A673 (cell line): ENCODE measurements around the gene MYRF. TPM values are rescaled to one million over a fixed set of nuclear protein-coding genes. Genes with fewer than 3 reads are reported as not detected.

ENCODE experiments used
- BruUV-seq: library from RNA; stranded (reverse); fragments of 400-500 nt; replicated peaks from 2 replicates; lab custom pipeline; 2021; lab: Mats Ljungman, UMichigan
- CTCF ChIA-PET: fragments of 300-600 bp; sonication (Branson Sonifier 250); formaldehyde crosslinking; loops from one replicate; lab custom pipeline; 2022; ENCODE audit warnings: antibody characterized with exemption; lab: Charles Lee
- POLR2A ChIA-PET: fragments of 300-600 bp; sonication (Branson Sonifier 250); formaldehyde crosslinking; loops from one replicate; lab custom pipeline; 2022; ENCODE audit warnings: antibody characterized with exemption; ENCODE audit not compliant: low non-redundant PET; lab: Charles Lee
- DNase-seq: peaks from one replicate; pipeline ENCODE4 v3.0.0-alpha.2; 2015; ENCODE audit warnings: low spot score
- H3K27ac ChIP-seq: fragments of 200-600 bp; sonication (generic); 2 replicates; pipeline ENCODE4 v1.5.1; 2016; ENCODE audit warnings: mixed run types, low read depth, mild to moderate bottlenecking, mixed read lengths, antibody characterized with exemption, low read length; ENCODE audit not compliant: poor library complexity, severe bottlenecking
- H3K27me3 ChIP-seq: fragments of 200-600 bp; sonication (generic); replicated peaks from 2 replicates; pipeline ENCODE4 v1.6.1; 2017; ENCODE audit warnings: mixed run types, low read depth, mild to moderate bottlenecking, mixed read lengths, antibody characterized with exemption, low read length; ENCODE audit not compliant: insufficient read depth, poor library complexity
- H3K36me3 ChIP-seq: fragments of 200-600 bp; sonication (generic); 2 replicates; pipeline ENCODE4 v1.6.1; 2016; ENCODE audit warnings: mixed run types, mild to moderate bottlenecking, mixed read lengths, antibody characterized with exemption, low read length; ENCODE audit not compliant: insufficient read depth, poor library complexity, severe bottlenecking
- H3K4me1 ChIP-seq: fragments of 200-600 bp; sonication (generic); 2 replicates; pipeline ENCODE4 v1.6.1; 2017; ENCODE audit warnings: mixed run types, mild to moderate bottlenecking, mixed read lengths, antibody characterized with exemption, low read length; ENCODE audit not compliant: insufficient read depth, poor library complexity, severe bottlenecking
- H3K4me3 ChIP-seq: fragments of 200-600 bp; sonication (generic); 2 replicates; pipeline ENCODE4 v1.5.1; 2016; ENCODE audit warnings: low read depth, mixed run types, mild to moderate bottlenecking, mixed read lengths, low read length; ENCODE audit not compliant: poor library complexity, severe bottlenecking
- H3K9me3 ChIP-seq: fragments of 200-600 bp; sonication (generic); 2 replicates; pipeline ENCODE4 v1.6.1; 2016; ENCODE audit warnings: mixed run types, low read depth, mild to moderate bottlenecking, mixed read lengths, antibody characterized with exemption, low read length; ENCODE audit not compliant: poor library complexity, severe bottlenecking
- EZH2 ChIP-seq: fragments of 200-600 bp; sonication (generic); IDR thresholded peaks from 2 replicates; pipeline ENCODE4 v1.6.1; 2017; ENCODE audit warnings: borderline replicate concordance, low read depth, mild to moderate bottlenecking, mixed read lengths, antibody characterized with exemption, low read length; ENCODE audit not compliant: poor library complexity, severe bottlenecking
- intact Hi-C: fragments of 100-400 bp; cut with micrococcal nuclease; formaldehyde crosslinking; loops from one replicate; pipeline ENCODE4 v1.10.0; 2022; ENCODE audit not compliant: unreplicated experiment
- total RNA-seq: library from RNA; stranded (reverse); gene quantifications from 2 replicates; pipeline ENCODE4 v1.2.3, GENCODE V29; 2021
- TF ChIP-seq, protein P1 (sequence below): fragments of 300-800, 200-600 bp; sonication (generic); conservative IDR thresholded peaks from 2 replicates; pipeline ENCODE4 v1.5.1; 2017; ENCODE audit warnings: low read depth, mild to moderate bottlenecking, antibody characterized with exemption, low read length, moderate library complexity, mixed read lengths

The MYRF gene
- total RNA-seq, 1 experiment from 2014 or later, result 11.2 TPM

- TF ChIP-seq EZH2, result no peak
- TF ChIP-seq, protein P1, sequence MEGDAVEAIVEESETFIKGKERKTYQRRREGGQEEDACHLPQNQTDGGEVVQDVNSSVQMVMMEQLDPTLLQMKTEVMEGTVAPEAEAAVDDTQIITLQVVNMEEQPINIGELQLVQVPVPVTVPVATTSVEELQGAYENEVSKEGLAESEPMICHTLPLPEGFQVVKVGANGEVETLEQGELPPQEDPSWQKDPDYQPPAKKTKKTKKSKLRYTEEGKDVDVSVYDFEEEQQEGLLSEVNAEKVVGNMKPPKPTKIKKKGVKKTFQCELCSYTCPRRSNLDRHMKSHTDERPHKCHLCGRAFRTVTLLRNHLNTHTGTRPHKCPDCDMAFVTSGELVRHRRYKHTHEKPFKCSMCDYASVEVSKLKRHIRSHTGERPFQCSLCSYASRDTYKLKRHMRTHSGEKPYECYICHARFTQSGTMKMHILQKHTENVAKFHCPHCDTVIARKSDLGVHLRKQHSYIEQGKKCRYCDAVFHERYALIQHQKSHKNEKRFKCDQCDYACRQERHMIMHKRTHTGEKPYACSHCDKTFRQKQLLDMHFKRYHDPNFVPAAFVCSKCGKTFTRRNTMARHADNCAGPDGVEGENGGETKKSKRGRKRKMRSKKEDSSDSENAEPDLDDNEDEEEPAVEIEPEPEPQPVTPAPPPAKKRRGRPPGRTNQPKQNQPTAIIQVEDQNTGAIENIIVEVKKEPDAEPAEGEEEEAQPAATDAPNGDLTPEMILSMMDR, result no peak
- H3K36me3 ChIP-seq, result no peaks in the 10 kb centered on the region
- CTCF ChIA-PET, result no interaction called here
- peaks cover 10% of the 10 kb centered on the region for H3K4me1 ChIP-seq
- intact Hi-C loops, result no loop called here
- POLR2A ChIA-PET, result no interaction called here
- BruUV-seq, result no TSS peak
- no peak overlapping the region for H3K4me3 ChIP-seq
- no peaks in the 10 kb centered on the region for H3K27me3 ChIP-seq
- H3K27ac ChIP-seq, result no peak overlapping the region
- DNase-seq, result no peak
- H3K9me3 ChIP-seq, result no peaks in the 10 kb centered on the region
Measured at GRCh38 chr11:61773809-61774208, 21.4 kb downstream of the MYRF start.

- DNase-seq, result no peak
- no peaks in the 10 kb centered on the region for H3K36me3 ChIP-seq
- BruUV-seq, result no TSS peak
- intact Hi-C loops, result no loop called here
- ChIA-PET CTCF (no interaction called here), POLR2A (no interaction called here)
- H3K27me3 ChIP-seq, result no peaks in the 10 kb centered on the region
- H3K9me3 ChIP-seq, result no peaks in the 10 kb centered on the region
- TF ChIP-seq, protein P1, result no peak
- TF ChIP-seq EZH2, result no peak
- peaks cover 10% of the 10 kb centered on the region for H3K4me1 ChIP-seq
- H3K27ac ChIP-seq, result no peak overlapping the region
- no peak overlapping the region for H3K4me3 ChIP-seq
Measured at GRCh38 chr11:61774411-61774810, 22.0 kb downstream of the MYRF start.

GRCh38 chr11:61775106-61775505, 22.7 kb downstream of the MYRF start:
- DNase-seq, result no peak
- BruUV-seq, result no TSS peak
- H3K4me1 ChIP-seq, result peaks cover 10% of the 10 kb centered on the region
- H3K4me3 ChIP-seq, result no peak overlapping the region
- no peak overlapping the region for H3K27ac ChIP-seq
- H3K9me3 ChIP-seq, result no peaks in the 10 kb centered on the region
- no peaks in the 10 kb centered on the region for H3K27me3 ChIP-seq
- intact Hi-C loops, result no loop called here
- CTCF ChIA-PET, result no interaction called here
- H3K36me3 ChIP-seq, result no peaks in the 10 kb centered on the region
- TF ChIP-seq, protein P1, result no peak
- no peak for TF ChIP-seq EZH2
- POLR2A ChIA-PET, result no interaction called here
